ENCODE results near the gene ATP6V0B. TPM values are rescaled to one million over a fixed set of nuclear protein-coding genes. Genes with fewer than 3 reads are reported as not detected.

The ATP6V0B gene
- total RNA-seq, 1 donor from 2014 or later, result 39.2 TPM

GRCh38 chr1:44008259-44008658 lies 33.5 kb downstream of the ATP6V0B start:
- Histone ChIP-seq H3F3A (ENCODE audit: low read depth) (peaks cover 4% of the 10 kb centered on the region), H3K4me3 (no peak overlapping the region), H3K9me3 (ENCODE audit: low read depth) (no peaks in the 10 kb centered on the region), H2AFZ (replicated peaks) (no peak overlapping the region), H3K36me3 (no peaks in the 10 kb centered on the region), H3K79me2 (ENCODE audit: low read depth) (no peaks in the 10 kb centered on the region), H3K4me2 (no peak overlapping the region), H3K27ac (no peak overlapping the region), H4K20me1 (ENCODE audit: low read depth) (no peaks in the 10 kb centered on the region), H3K4me1 (no peaks in the 10 kb centered on the region), H3K9ac (no peak overlapping the region), H3K27me3 (no peaks in the 10 kb centered on the region)
- peaks cover 4% of the 10 kb centered on the region for H3K36me3 Mint-ChIP-seq
- TF ChIP-seq CTCF (IDR thresholded peaks at IDR 0.05) (no peak), EZH2phosphoT487 (IDR thresholded peaks at IDR 0.05) (no peak), EZH2 (IDR thresholded peaks at IDR 0.05) (no peak)
- no peaks in the 10 kb centered on the region for H3K9me3 Mint-ChIP-seq
- peaks cover 2% of the 10 kb centered on the region for H3K27me3 Mint-ChIP-seq (ENCODE audit: insufficient read depth, low read depth)
- DNase-seq (ENCODE audit: low spot score), result no peak
- H3K4me3 Mint-ChIP-seq, result no peak overlapping the region
- no peak overlapping the region for H3K27ac Mint-ChIP-seq
- peaks cover 13% of the 10 kb centered on the region for H3K4me1 Mint-ChIP-seq

GRCh38 chr1:44010935-44011471 lies 36.2 kb downstream of the ATP6V0B start:
- no peaks in the 10 kb centered on the region for H3K36me3 ChIP-seq
- no peaks in the 10 kb centered on the region for H3K27me3 ChIP-seq
- Mint-ChIP-seq H3K4me3 (no peak overlapping the region), H3K4me1 (peaks cover 32% of the 10 kb centered on the region), H3K27me3 (ENCODE audit: insufficient read depth, low read depth) (peaks cover 5% of the 10 kb centered on the region), H3K36me3 (peaks cover 4% of the 10 kb centered on the region), H3K9me3 (no peaks in the 10 kb centered on the region), H3K27ac (no peak overlapping the region)
- no peak overlapping the region for H3K4me2 ChIP-seq
- DNase-seq (ENCODE audit: low spot score), result no peak
- no peak for TF ChIP-seq EZH2 (IDR thresholded peaks at IDR 0.05)
- TF ChIP-seq CTCF (IDR thresholded peaks at IDR 0.05), result no peak
- no peak for TF ChIP-seq EZH2phosphoT487 (IDR thresholded peaks at IDR 0.05)
- peaks cover 2% of the 10 kb centered on the region for H3F3A ChIP-seq (ENCODE audit: low read depth)
- no peak overlapping the region for H3K4me3 ChIP-seq
- peaks cover 7% of the 10 kb centered on the region for H3K4me1 ChIP-seq
- H3K27ac ChIP-seq, result no peak overlapping the region
- no peak overlapping the region for H3K9ac ChIP-seq
- H2AFZ ChIP-seq (replicated peaks), result no peak overlapping the region
- H3K79me2 ChIP-seq (ENCODE audit: low read depth), result no peaks in the 10 kb centered on the region
- no peaks in the 10 kb centered on the region for H3K9me3 ChIP-seq (ENCODE audit: low read depth)
- peaks cover 8% of the 10 kb centered on the region for H4K20me1 ChIP-seq (ENCODE audit: low read depth)

GRCh38 chr1:44012404-44012803 lies 37.6 kb downstream of the ATP6V0B start:
- Histone ChIP-seq H3K4me1 (peaks cover 20% of the 10 kb centered on the region), H3K79me2 (ENCODE audit: low read depth) (no peaks in the 10 kb centered on the region), H3K9ac (no peak overlapping the region), H3K27ac (no peak overlapping the region), H3K27me3 (no peaks in the 10 kb centered on the region), H4K20me1 (ENCODE audit: low read depth) (peaks cover 11% of the 10 kb centered on the region), H3K4me3 (no peak overlapping the region), H3F3A (ENCODE audit: low read depth) (no peaks in the 10 kb centered on the region), H2AFZ (replicated peaks) (no peak overlapping the region), H3K4me2 (no peak overlapping the region), H3K36me3 (no peaks in the 10 kb centered on the region), H3K9me3 (ENCODE audit: low read depth) (no peaks in the 10 kb centered on the region)
- TF ChIP-seq EZH2phosphoT487 (IDR thresholded peaks at IDR 0.05), result no peak
- no peak for TF ChIP-seq EZH2 (IDR thresholded peaks at IDR 0.05)
- TF ChIP-seq CTCF (IDR thresholded peaks at IDR 0.05), result no peak
- H3K27me3 Mint-ChIP-seq (ENCODE audit: insufficient read depth, low read depth), result peaks cover 5% of the 10 kb centered on the region
- H3K9me3 Mint-ChIP-seq, result no peaks in the 10 kb centered on the region
- no peak overlapping the region for H3K4me3 Mint-ChIP-seq
- H3K27ac Mint-ChIP-seq, result peak overlapping the region; percentile 22
- no peak for DNase-seq (ENCODE audit: low spot score)
- peaks cover 4% of the 10 kb centered on the region for H3K36me3 Mint-ChIP-seq
- H3K4me1 Mint-ChIP-seq, result peaks cover 40% of the 10 kb centered on the region

Data from neural progenitor cell (in vitro differentiated cells).